Stimulated activated CD4-positive, alpha-beta T cell treated with anti-CD3 and anti-CD28 coated beads, Interleukin-1b, Interleukin-23, amount 100 ng/mL, for 4 hours (primary cell): ENCODE data around the gene FIZ1.
"Not testable (repeated sequence)": the region's sequence is repeated elsewhere in the genome, so short reads cannot be mapped to it uniquely, and the experiment has no call there.

Source experiments
- DNase-seq, 2 donors: peaks; one replicate each; pipeline ENCODE4 v3.0.0-alpha.2; 2020; ENCODE audit warnings: low read depth in 2 of 2

The FIZ1 gene

DNA sequence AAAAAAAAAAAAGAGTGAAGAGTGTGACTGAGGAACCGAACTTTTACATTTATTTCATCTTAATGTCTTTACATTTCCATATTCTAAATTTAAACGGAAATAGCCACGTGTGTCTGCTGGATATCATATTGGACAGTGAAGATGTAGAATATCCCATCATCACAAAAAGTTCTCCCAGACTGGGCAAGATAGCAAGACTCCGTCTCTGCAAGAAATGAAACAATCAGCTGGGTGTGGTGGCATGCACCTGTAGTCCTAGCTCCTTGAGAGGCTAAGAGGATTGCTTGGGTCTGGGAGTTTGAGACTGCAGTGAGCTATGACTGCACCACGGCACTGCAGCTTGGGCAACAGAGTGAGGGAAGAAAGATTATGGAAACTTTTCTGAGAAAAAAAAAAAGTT, 22.6 kb downstream of the FIZ1 start:
- DNase-seq: no peak

DNA sequence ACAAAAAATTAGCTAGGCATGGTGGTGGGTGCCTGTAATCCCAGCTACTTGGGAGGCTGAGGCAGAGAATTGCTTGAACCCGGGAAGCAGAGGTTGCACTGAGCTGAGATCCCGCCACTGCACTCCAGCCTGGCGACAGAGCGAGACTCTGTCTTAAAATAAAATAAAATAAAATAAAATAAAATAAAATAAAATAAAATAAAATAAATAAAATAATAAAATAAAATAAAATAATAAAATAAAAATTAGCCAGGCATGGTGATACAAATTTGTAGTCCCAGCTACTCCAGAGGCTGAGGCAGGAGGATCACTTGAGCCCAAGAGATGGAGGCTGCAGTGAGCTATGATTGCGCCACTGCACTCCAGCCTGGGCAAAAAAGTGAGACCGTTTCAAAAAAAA, 25.4 kb downstream of the FIZ1 start:
- not testable (repeated sequence) for DNase-seq

DNA sequence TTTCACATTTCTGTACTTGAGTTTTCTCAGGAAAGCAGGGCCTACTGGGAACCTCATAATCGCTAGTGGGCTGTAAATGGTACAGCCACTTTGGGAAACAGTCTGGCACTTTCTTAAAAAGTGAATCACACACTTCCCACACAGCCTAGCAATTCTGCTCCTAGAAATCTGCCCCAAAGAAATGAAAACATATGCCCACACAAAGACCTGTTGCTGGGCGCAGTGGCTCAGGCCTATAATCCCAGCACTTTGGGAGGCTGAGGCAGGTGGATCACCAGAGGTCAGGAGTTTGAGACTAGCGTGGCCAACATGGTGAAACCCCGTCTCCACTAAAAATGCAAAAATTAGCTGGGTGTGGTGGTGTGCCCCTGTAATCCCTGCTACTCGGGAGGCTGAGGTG, 29.8 kb downstream of the FIZ1 start:
- not testable (repeated sequence) for DNase-seq

DNA sequence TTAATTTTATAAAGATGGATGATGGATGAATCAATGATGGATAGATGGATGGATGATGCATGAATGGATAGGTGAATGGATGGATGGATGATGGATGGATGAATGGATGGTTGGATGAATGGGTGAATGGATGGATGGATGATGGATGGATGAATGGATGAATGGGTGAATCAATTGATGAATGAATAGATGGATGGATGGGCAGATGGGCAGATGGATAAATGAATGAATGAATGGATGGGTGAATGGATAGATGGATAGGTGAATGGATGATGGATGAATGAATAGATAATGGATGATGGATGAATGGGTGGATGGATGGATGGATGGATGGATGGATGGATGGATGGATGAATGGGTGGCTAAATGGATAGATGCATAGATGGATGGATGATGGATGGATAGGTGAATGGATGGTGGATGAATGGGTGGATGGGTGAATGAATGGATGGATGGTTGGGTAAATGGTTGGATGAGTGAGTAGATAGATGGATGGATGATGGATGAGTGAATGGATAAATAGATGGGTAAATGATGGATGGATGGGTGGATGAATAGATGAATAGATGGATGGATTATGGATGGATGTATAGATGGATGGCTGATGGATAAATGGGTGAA, 31.5 kb downstream of the FIZ1 start:
- no peak for DNase-seq

DNA sequence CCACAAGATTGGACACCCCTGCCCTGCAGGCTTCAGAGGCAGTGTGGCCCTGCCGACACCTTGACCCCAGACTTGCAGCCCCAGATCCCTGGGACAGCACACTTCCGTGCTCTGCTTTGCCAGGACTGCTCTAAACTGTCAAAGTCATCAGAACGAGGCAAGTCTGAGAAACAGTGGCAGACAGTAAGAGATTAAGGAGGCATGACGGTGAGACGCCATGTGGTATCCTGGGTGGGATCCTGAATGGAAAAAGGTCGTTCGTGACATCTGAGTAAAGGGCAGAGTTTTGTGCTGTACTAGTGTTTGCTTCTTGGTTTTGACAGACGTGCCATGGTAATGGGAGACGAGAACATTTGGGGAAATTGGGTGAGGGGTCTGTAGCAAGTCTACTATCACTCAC, 32.5 kb downstream of the FIZ1 start:
- no peak for DNase-seq

DNA sequence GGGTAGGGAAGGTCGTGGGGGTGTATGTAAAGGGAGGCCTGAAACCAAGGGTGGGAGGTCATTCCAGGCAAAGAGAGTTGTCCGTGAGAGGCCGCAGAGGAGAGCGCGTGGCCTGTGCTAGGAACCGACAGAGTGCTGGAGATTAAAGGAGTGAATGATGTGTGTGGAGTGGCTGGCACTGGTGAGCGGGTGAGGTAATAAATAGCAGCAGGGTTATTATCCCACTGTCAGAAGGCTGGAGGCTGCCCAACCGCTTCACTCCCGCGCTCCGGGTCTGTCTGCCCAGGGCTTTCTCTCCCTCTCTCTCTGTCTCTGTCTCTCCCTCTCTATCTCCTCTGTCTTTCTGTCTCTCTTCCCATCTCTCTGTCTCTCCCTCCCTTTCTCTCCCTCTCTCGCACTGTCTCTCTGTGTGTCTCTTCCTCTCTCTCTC, 36.0 kb downstream of the FIZ1 start:
- DNase-seq: no peak

DNA sequence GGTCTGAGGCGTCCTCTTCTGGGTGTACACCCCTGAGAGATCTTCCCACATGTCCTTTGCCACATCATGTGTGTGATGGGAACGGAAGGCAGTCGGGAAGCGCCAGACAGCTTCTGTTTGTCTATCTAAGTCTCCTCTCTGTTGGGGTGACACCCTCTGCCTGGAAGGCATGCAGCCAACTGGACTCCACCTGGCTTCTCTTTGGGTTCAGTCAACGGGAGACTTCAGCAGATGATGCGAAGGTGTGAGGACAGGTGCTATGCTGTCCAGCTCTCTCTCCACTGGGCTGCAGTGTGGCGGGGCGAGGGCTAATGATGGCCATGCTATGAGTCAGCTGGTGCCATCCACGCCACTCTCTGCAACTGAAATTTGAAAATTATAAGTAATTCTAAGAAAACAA, 39.6 kb downstream of the FIZ1 start:
- DNase-seq: no peak

DNA sequence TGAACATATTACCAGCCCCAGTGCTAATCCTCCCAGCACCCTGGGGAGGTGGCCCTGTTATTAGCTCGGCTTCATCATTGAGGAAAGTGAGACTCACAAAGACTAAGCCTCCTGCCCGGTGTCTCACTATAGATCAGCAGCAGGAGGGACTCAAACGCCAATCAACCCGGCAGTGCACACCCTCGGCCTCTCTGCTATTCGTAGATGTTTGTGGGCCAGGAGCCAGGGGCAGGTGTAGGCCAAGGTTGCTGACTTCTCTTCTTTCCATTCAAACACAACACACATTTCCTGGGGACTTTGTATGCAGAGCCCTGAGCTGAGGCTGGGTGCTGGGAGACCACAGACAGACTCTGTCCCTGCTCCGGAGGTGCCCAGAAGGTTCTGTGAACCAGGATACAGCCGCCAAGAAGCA, 44.6 kb downstream of the FIZ1 start:
- DNase-seq: no peak

DNA sequence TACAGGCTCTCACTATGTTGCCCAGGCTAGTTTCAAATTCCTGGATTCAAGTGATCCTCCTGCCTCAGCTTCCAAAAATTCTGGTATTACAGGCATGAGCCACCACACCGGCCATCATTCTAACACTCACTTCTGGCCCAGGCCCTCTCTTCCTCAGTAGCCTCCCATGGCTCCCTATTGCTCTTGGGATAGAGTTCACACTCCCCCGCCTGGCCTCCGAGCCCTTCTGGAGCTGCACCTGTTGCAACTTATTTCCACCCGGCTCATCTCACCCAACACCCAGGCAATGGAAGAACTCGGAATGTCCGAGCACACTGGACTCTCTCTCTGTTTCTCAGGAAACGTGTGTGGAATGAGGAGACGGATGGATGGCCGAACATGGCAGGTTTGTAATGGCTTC, 45.0 kb downstream of the FIZ1 start:
- DNase-seq: no peak

DNA sequence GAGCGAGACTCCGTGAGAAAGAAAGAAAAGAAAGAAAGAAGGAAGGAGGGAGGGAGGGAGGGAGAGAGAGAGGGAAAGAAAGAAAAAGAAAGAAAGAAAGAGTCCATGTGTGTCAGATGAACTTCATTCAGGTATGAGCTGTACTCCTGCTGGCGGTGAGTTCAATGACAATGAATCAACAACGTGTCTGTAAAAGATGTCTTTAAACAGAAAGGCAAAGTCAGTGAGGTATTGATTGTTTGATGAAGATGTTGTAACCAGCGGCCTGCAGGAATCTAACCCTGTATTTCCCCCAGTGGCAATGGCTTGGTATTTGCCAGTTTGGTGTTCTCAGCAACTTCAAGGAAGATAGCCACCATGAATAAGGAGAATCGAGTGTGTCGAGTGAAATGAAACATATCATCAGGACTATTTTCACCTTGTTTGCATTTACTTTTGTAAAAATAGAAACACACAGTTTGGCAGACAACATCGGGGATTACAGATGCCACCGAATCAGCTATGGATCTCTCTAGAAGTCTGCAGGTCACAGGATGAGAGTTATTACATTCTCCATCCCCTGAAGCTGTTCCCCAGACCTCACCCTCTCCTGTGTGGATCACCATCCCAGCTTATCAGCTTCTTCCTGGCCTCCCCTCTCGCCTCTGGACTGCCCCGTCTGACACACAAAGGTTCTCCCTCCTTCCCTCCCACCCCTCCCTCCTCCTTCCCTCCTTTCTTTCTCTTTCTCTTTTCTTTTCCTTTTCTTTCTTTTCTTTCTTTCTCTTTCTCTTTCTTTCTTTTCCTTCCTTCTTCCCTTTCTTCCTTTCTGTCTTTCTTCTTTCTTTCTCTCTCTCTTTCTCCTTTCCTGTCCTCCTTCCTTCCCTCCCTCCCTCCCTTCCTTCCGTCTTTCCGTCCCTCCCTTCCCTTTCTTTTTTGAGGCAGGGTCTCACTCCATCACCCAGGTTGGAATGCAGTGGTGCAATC, 45.8 kb downstream of the FIZ1 start:
- DNase-seq: no peak

DNA sequence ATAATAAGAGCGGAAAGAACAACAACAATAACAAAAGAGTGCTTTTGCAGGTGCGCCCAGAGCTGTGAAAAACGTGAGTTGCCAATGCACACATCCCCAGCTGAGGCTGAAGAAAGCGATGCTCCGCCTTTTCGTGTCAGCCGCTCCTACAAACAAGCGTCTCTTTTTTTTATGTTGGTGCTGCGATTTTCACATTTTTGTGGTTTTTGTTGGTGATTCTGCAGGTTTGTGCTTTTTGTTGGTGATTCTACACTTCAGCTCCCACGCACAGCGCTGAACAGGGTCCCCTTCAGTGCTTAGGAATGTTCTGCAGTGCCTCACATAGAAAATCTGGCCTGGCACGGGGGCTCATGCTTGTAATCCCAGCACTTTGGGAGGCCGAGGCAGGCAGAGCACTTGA, 46.7 kb downstream of the FIZ1 start:
- DNase-seq: no peak

DNA sequence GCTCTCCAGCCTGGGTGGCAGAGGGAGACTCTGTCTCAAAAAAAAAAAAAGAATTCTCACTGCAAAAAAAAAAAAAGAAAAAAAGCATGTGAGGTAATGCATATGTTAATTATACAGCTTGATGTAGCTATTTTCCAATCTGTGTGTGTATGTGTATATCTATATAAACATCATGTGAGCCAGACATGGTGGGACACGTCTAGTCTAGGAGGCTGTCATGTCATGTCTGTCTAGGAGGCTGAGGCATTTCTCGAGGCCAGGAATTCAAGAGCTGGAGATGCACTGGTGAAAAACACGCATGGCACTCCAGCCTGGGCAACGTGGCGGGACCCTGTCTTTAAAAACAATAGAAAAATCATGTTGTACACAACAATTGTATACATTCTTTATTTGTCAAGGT, 47.1 kb downstream of the FIZ1 start:
- DNase-seq: no peak

DNA sequence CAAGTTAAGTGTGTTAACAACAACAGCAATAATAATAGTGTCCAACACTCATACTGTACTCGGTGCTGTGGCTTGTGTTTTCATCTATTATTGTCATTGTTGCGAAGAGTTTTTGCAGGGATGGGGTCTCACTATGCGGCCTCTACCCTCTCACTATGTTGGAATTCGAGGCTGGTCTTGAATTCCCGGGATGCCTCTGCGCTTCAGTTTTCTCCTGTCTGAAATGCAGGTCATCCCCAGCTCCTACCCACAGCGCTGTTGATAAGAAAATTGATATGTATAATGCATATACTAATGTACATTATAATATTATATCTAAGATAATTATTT, 49.0 kb downstream of the FIZ1 start:
- no peak for DNase-seq

DNA sequence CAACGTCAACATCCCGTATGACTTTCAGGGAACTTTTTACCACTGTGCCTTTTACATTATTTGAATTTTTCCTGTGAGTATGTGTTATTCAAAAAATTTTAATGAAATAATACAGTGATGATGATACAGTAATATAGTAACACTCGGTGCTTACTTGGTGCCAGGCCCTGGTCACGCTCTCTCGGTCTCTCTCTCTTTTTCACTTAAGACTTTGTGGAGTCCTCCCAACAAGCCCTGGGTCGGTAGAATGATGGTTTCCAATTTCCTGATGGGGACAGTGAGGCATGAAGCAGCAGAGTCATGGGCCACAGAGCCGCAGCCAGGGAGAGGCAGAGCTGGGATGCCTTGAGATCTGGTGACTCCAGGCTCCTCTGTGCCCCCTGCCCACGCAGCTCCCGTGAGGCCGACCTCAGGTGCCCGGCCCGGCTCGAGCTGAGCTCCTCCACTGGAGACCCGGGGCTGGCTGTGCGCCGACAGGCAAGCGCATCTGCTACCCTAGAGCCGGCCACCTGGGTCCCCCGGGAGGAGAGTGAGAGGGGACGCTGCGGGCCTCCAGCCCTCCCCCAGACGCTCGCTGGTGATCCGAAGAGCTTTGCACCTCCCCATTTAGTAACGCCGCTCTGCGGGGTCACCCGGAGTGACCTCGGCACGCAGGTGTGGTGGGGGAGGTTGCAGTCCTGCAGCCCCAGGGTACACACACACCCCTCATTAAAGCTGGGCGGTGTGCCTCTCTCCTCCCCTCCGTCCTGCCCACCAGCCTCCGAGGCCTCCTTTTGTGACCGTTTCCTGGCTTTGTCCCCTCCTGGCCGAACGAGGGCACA, 49.6 kb downstream of the FIZ1 start:
- no peak for DNase-seq

DNA sequence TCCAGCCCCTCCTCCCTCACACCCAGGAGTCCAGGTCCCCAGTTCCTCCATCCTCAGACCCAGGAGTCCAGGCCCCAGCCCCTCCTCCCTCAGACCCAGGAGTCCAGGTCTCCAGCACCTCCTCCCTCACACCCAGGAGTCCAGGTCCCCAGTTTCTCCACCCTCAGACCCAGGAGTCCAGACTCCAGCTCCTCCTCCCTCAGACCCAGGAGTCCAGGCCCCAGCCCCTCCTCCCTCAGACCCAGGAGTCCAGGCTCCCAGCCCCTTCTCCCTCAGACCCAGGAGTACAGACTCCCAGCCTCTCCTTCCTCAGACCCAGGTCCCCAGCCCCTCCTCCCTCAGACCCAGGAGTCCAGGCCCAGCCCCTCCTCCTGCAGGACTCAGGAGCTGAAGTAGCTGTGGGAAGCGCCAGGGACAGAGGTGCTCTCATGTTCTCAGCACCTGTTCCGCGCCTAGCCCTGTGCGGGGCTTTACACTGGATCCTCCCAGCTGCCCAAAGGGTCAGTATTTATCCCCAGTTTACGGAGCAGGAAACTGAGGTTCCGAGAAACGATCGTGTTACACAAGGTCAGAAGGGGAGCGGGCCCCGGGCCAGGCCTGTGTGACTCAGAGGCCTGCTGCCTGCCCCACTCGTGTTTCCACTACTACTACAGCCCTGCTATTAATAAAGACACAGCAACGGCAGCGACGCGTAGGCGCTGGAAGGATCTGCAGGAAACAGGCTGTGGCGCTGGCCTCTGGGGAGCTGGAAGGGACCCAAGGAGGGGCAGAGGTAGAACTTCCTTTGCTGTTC, 52.3 kb downstream of the FIZ1 start:
- no peak for DNase-seq

DNA sequence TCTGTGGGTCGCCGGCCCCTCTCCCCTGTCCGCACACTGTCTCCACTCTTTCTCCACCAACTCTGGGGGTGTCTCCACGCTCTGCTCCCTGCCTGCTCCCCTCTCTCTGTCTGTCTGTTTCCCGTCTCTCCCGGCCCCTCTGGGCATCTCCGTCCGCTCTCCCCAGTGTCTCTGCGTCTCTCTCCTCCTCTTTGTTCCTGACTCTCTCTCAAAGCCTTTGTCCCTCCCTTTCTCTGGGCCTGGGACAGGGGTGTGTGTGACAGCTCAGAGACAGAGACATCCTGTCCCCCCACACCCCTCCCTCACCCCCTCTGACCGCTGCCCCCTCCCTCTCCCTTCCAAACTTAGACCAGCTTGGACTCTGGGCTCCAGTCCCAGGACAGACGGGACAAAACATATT, 53.3 kb downstream of the FIZ1 start:
- no peak for DNase-seq

DNA sequence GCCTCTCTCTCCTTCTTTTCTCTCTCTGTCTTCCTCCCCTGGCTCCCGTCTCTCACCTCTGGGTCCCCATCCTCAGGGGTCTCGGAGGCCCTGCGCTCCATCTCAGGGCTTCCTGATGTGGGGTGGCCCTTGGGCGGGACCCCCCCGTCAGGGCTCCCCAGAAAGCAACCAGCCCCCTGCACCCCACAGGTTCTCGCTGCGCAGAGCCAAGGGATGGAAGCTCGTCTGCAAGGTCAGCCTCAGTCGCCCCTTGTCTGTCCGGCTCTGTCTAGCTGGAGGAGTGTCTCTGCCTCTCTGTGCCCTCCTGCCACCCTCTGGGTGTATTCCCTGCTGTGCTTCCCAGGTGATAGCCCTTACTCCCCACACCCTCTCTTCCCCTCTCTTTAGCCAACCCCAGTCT, 53.9 kb downstream of the FIZ1 start, which contains the start of gene SBK3:
TSS of gene SBK3 (minus strand) at position 101 of the 400 bp plus-strand sequence. CDS start at position 101, 0 bp downstream.
- DNase-seq: no peak

DNA sequence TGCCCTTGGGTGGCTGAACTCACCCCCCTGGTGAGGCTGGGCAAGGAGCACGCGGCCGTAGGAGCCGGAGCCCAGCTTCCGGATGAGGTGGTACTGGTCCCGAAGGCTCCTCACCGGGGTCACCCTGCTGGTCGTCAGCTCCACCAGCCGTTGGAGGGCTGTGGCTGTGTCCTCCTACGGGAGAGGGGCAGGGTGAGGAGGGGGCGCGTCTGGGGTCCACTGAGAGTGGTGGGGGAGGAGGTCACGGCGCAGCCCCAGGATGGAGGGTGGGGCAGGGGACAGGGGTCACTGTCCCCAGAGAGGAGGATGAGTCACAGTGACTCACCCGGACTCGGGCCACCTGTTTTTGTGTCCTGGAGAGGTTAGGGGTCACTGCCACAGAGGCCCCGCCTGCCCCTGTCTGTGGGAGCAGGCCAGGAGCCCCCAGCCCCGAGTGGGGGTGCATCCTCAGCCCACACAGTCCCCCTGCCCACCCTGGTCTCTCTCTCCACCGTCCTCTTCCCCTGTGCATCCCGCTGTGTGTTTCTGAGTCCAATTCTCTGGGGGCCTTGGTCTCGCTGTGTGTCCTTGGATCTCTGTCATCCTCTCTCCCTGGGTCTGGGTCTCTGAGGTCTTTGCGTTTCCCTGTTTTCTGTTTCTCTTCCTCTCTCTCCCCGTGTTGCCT, 54.4 kb downstream of the FIZ1 start:
- no peak for DNase-seq

DNA sequence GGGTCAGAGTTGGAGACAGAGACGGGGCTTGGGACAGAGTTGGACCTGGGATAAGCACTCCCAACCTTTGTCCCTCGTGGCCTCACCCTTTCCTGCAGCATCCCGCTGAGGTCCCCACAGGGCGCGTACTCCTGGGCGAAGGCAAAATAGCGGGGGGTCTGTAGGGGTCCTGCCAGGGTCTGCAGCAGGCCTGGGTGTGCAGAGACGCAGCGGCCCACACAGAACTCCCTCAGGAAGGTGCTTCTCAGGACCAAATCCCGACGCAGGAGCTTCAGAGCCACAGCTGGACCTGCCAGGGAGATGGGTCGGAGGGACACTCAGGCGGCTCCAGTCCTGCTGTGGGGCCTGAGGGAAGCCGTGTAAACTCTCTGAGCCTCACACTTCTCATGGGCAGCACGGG, 55.3 kb downstream of the FIZ1 start:
- DNase-seq: no peak

DNA sequence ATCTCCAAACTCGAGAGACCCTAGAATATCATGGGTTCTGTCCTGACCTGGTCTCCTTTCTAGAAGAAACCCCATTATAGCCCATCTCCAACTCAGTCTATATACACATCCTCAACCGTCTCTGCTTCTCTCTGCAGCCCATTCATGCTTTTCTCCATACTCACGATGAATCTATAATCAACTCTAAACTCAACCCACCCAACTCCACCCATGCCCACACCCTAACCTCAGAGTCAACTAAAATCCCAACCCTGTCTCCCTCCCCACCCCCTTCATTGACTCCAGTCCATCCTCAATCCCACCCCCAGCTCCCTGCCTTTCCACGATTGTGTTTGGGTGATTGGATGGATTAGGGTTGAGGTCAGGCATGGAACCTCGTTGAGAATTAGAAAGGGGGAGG, 55.8 kb downstream of the FIZ1 start:
- no peak for DNase-seq

DNA sequence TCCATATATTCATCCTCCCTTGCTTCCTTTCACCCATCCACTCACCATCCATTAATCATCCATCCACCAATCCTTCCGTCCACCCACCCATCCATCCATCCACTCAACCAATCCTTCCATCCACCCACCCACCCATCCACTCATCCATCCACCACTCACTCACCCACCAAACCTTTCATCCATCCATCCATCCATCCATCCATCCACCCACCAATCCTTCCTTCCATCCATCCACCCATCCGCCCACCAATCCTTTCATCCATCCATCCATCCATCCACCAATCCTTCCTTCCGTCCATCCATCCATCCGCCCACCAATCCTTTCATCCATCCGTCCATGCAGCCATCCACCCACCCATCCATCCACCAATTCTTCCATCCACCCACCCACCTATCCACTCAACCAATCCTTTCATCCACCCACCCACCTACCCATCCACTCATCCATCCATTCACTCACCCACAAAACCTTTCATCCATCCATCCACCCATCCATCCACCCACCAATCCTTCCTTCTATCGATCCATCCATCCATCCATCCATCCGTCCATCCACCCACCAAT, 56.9 kb downstream of the FIZ1 start:
- DNase-seq: no peak
